Common myeloid progenitor, CD34-positive (primary cell): ENCODE results near the gene CCDC106. TPM values are rescaled to one million over a fixed set of nuclear protein-coding genes. Genes with fewer than 3 reads are reported as not detected.
A peak's percentile ranks its signal among the peaks of the same experiment; 100 is the strongest.

ENCODE experiments used
- CTCF ChIA-PET: fragments of 350-600 bp; sonication (Branson Sonifier 250); formaldehyde crosslinking; loops from one replicate; lab custom pipeline; 2021; ENCODE audit warnings: antibody characterized with exemption; lab: Charles Lee
- POLR2A ChIA-PET: fragments of 350-600 bp; sonication (Branson Sonifier 250); formaldehyde crosslinking; loops from one replicate; lab custom pipeline; 2021; ENCODE audit warnings: antibody characterized with exemption; lab: Charles Lee
- DNase-seq, 3 donors: peaks; one replicate each; pipeline versions ENCODE4 v3.0.0 to v3.0.0-alpha.2; 2013
- H3K27ac ChIP-seq, 2 experiments: 1 replicate in 1 of 2; 2 replicates in 1 of 2; pipeline ENCODE4 v1.7.0; 2013; ENCODE audit warnings: inconsistent platforms in 2 of 2, low read length in 2 of 2, mild to moderate bottlenecking in 2 of 2, low read depth in 1 of 2, moderate library complexity in 1 of 2; ENCODE audit not compliant: severe bottlenecking in 2 of 2, insufficient read depth in 1 of 2, poor library complexity in 1 of 2
- H3K27me3 ChIP-seq, 5 experiments: replicated peaks in 2 of 5; 1 replicate in 3 of 5; 2 replicates in 2 of 5; pipeline versions ENCODE4 v1.6.1 to v1.7.0; 2013; ENCODE audit warnings: low read length in 4 of 5, mild to moderate bottlenecking in 2 of 5, moderate library complexity in 2 of 5, inconsistent platforms in 1 of 5; ENCODE audit not compliant: insufficient read depth in 5 of 5, control insufficient read depth in 4 of 5
- H3K36me3 ChIP-seq, 4 experiments: 1 replicate in 2 of 4; 2 replicates in 2 of 4; pipeline versions ENCODE4 v1.6.1 to v1.7.0; 2013; ENCODE audit warnings: low read length in 3 of 4, control low read depth in 1 of 4, mild to moderate bottlenecking in 1 of 4; ENCODE audit not compliant: control insufficient read depth in 4 of 4, insufficient read depth in 4 of 4
- H3K4me1 ChIP-seq, 4 experiments: 1 replicate in 3 of 4; 2 replicates in 1 of 4; pipeline versions ENCODE4 v1.6.1 to v1.7.1; 2013; ENCODE audit warnings: low read length in 3 of 4, mild to moderate bottlenecking in 3 of 4, control low read depth in 1 of 4, inconsistent platforms in 1 of 4, moderate library complexity in 1 of 4; ENCODE audit not compliant: control insufficient read depth in 4 of 4, insufficient read depth in 4 of 4; ENCODE audit errors: control extremely low read depth in 1 of 4
- H3K4me3 ChIP-seq, 7 experiments: 1 replicate in 4 of 7; 2 replicates in 3 of 7; pipeline versions ENCODE4 v1.5.1 to v1.7.0; 2013; ENCODE audit warnings: mild to moderate bottlenecking in 7 of 7, low read length in 6 of 7, moderate library complexity in 6 of 7, inconsistent platforms in 2 of 7, low read depth in 2 of 7, control low read depth in 1 of 7; ENCODE audit not compliant: insufficient read depth in 4 of 7, control insufficient read depth in 1 of 7; ENCODE audit errors: extremely low read depth in 1 of 7
- H3K9me3 ChIP-seq, 5 experiments: 1 replicate in 4 of 5; 2 replicates in 1 of 5; pipeline versions ENCODE4 v1.6.1 to v1.7.1; 2013; ENCODE audit warnings: low read length in 4 of 5, mild to moderate bottlenecking in 2 of 5, inconsistent platforms in 1 of 5, low read depth in 1 of 5, moderate library complexity in 1 of 5; ENCODE audit not compliant: control insufficient read depth in 4 of 5, insufficient read depth in 2 of 5; ENCODE audit errors: control extremely low read depth in 1 of 5
- WGBS: methylation state at CpG from one replicate; pipeline ENCODE4 v1.1.5; 2013; ENCODE audit not compliant: insufficient coverage; 5-methylcytosine and 5-hydroxymethylcytosine counted together
- polyA plus RNA-seq: library from polyadenylated mRNA; unstranded; fragments of 120-200 nt; gene quantifications from one replicate; pipeline ENCODE4 v1.2.1, GENCODE V29; 2013

The CCDC106 gene
- 12.1 TPM for polyA plus RNA-seq

DNA sequence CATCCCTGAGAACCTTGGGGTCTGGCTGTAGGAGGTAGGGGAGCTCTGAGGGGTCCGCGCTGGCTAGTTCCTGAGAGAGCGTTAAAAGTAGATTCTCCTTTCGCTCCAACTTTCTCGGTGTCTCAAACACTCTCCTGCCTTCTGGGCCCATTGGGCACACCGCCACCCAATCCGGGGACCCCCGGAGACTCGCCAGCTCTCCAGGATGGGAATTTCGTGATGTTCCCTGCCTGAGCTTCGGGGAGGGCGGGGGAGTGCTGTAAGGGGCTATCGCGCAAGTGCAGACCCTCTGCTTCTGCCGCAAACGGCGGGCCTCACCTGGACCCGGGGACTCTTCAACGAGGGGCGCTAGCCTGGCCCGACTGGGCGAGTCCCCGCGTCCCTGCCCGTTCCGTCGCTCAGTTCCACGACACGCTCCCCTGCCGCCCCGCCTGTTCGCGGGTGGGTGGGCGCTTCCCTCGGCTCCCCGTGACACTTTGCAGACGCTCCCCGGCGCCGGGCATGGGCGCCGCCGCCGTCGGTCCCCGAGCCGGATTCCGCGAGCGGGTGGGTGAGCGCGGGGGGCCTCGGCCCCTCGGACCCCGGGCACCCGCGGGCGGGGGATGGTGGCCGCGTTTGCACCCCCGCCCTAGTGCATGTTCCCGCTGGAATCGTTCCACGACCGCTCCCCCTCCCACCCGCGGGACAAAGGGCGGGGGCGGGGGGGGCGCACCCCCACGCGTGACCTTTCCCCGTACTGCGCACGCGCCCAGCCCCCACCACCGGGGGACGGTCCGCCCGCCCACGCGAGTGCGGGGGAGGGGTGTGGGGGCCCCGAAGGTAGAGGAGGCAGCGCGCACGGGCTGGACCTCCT, at the start of gene CCDC106:
TSS of gene CCDC106 (plus strand) at position 481 of the 853 bp plus-strand sequence. CDS start 835 bp downstream, outside the sequence.
- POLR2A ChIA-PET = interaction anchor here (0.6 to 1.5 kb wide), 4 partner anchors 9 to 1186 kb away, joined by 3 to 4 read pairs (median 4); no protein-coding TSS in a partner anchor
- Histone ChIP-seq H3K36me3 (peaks cover 0 to 36% (median 19%) of the 10 kb centered on the region in 4 experiments), H3K4me3 (peak within 1 kb of the TSS; percentile 58 to 91 (median 83)), H3K27me3 (no peaks in the 10 kb centered on the region), H3K27ac (peak within 1 kb of the TSS; percentile 14 to 83), H3K4me1 (peaks cover 5 to 42% (median 36%) of the 10 kb centered on the region in 4 experiments), H3K9me3 (no peaks in the 10 kb centered on the region)
- peak; percentile 59 to 77 (median 62) for DNase-seq
- CTCF ChIA-PET = interaction anchor here (0.7 to 9.2 kb wide), 4 partner anchors 14 to 28 kb away, joined by 3 to 128 read pairs (median 6); no protein-coding TSS in a partner anchor
- 0% methylated on average over 50 of the region's 87 CpGs for WGBS

DNA sequence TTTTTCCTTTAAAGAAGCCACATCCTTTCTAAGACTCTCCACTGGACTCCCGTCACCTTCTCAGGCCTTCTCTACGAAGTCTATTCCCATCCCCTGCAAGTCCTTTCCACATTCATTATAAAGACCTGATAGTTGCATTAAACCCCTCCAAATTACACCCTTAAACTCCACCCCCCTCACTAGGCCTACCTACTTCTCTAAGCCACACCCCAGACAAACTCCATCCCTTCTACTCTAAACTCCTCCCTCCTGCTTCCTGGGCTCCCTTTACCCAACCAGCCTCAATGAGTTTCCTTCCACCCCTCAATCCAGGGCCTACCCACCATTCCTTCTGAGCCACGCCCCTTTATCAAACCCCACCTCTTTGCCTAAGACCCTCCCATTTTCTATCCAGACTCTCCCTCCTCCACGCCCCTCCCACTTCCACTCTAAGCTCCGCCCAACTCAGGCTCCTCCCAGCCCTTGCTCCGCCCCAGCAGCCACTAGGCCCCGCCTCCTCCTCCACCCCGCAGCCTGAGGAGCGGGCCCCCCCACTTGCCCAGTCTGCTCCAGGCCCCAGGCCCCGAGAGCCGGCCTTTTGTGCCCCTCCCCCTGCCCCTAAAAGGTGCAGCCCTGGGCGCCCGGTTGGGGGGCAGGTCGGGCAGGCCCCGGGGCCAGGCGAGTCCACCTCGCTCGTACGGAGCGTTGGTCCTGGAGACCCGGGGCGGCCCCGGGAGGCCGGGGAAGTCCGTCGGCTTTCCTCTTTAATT, 49.1 kb upstream of the CCDC106 start:
- peaks cover 11 to 35% (median 23%) of the 10 kb centered on the region in 4 experiments for H3K36me3 ChIP-seq
- peak; percentile 94 to 97 (median 96) for DNase-seq
- peaks cover 0 to 22% (median 15%) of the 10 kb centered on the region in 4 experiments for H3K4me1 ChIP-seq
- peak overlapping the region; percentile 89 to 98 (median 95) for H3K4me3 ChIP-seq
- H3K9me3 ChIP-seq = peaks cover 0 to 2% (median 0%) of the 10 kb centered on the region in 5 experiments
- POLR2A ChIA-PET = interaction anchor here (0.8 to 2.2 kb wide), 5 partner anchors 13 to 137 kb away, joined by 3 to 10 read pairs (median 5); partner anchors contain the start of genes ISOC2 and ZNF784
- CTCF ChIA-PET = interaction anchor here (1.4 to 2.5 kb wide), 3 partner anchors 20 to 39 kb away, joined by 3 to 12 read pairs (median 4); no protein-coding TSS in a partner anchor
- H3K27me3 ChIP-seq = no peaks in the 10 kb centered on the region
- 8% methylated on average over 19 of the region's 26 CpGs for WGBS
- peak overlapping the region; percentile 93 to 95 for H3K27ac ChIP-seq

DNA sequence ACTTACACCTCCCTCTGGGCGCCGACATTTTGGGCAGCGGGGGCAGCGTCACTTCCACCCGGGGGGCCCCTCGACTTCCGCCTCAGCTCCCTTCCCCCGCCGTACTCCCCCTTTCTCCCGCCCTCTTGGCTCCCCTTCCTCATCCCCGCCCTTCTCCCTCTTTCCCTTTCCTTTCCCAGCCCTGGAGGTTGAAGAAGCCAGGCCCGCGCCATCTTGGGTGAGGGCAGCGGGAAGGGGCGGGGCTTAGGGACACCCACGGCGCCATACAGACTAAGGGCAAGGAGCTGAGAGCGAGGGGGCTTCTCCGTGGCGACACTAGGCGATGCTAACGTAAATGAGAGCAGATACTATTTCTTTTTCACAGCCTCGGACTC, 48.6 kb upstream of the CCDC106 start, which contains the start of gene FIZ1:
TSS of gene FIZ1 (minus strand) at position 50 of the 374 bp plus-strand sequence. CDS start 1,652 bp downstream, outside the sequence.
- Histone ChIP-seq H3K27me3 (no peaks in the 10 kb centered on the region), H3K9me3 (peaks cover 0 to 2% (median 0%) of the 10 kb centered on the region in 5 experiments), H3K27ac (peak within 1 kb of the TSS; percentile 93 to 95), H3K4me3 (peak within 1 kb of the TSS; percentile 89 to 98 (median 95)), H3K4me1 (peaks cover 0 to 28% (median 19%) of the 10 kb centered on the region in 4 experiments), H3K36me3 (peaks cover 11 to 33% (median 23%) of the 10 kb centered on the region in 4 experiments)
- 0% methylated on average over 19 of the region's 23 CpGs for WGBS
- peak; percentile 99 to 100 (median 100) for DNase-seq
- CTCF ChIA-PET = interaction anchor here (1.4 to 2.5 kb wide), 3 partner anchors 19 to 39 kb away, joined by 3 to 12 read pairs (median 4); no protein-coding TSS in a partner anchor
- POLR2A ChIA-PET = interaction anchor here (0.8 to 2.2 kb wide), 6 partner anchors 14 to 138 kb away, joined by 3 to 10 read pairs (median 5); partner anchors contain the start of genes ISOC2 and ZNF784

DNA sequence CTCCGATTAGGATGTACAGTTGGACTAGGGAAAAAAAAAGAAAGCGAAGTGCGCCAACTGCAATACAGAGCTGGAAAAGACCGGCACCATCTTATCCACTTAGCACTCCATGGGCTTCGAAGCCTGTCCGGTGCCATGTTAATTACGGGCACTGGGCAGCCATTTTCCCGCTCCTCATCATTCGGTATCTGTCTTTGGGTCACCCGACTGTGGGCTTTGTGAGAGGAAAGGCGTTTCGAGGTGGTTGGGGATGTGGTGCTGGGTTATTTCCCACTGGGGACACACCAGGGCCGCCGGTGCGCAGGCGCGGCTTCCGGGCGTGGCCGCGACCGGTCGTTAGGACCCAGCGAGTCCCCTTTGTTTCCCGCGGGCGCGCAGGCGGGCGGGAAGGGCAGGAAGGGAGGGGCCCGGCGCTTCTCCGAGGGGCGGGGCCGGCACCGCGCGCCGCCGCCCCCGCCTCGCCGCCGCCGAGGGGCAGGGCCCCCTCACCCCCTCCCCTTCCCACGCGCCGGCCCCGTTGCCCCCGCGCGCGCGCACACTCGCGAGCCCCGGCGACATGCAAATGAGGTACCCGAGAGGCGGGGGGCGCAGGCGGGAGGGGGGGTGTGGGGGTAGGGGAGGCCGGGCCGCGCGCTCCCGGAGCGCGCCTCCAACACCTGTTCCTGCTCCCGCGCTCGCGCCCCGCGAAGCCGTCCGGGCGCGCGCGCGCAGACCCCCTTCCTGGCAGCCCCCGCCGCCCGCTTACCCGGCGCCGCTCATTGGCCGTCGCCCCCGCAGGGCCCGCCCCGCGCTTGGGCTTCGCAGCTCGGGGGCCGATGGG, 48.0 kb upstream of the CCDC106 start, which contains the start of gene ZNF524:
TSS of gene ZNF524 (plus strand) at position 447 of the 820 bp plus-strand sequence. CDS start 1,825 bp downstream, outside the sequence.
- Histone ChIP-seq H3K36me3 (peaks cover 11 to 27% (median 19%) of the 10 kb centered on the region in 4 experiments), H3K9me3 (peaks cover 0 to 2% (median 0%) of the 10 kb centered on the region in 5 experiments), H3K4me1 (peaks cover 0 to 32% (median 24%) of the 10 kb centered on the region in 4 experiments), H3K4me3 (peak within 1 kb of the TSS; percentile 89 to 98 (median 95)), H3K27me3 (no peaks in the 10 kb centered on the region), H3K27ac (peak within 1 kb of the TSS; percentile 93 to 95)
- ChIA-PET CTCF (interaction anchor here (1.8 to 2.5 kb wide), 2 partner anchors 19 to 32 kb away, joined by 4 to 12 read pairs; no protein-coding TSS in a partner anchor), POLR2A (interaction anchor here (0.7 to 2.2 kb wide), 8 partner anchors 15 to 1683 kb away, joined by 3 to 10 read pairs (median 4); partner anchors contain the start of genes ISOC2, ZNF628 and ZNF784)
- WGBS = 0% methylated on average over 52 of the region's 97 CpGs
- peak; percentile 94 to 96 (median 95) for DNase-seq

DNA sequence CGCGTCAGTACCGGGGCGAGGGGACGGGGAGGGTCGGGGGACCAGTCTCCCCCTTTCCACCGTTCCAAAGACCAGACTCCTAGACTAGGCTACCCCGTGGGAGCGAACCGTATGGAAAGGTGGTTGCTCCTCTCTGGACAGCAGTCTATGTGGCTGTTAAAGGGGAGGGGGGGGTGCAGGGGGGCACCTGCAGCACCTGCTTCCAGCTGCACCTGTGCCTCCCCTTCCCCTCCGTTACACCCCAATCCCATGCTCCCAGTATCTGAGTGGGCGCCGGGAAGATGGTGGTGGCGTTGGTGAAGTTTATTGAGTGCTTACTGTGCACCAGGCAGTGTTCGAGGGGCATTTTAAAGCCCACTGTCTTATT, 47.4 kb upstream of the CCDC106 start:
- WGBS = 8% methylated on average over 4 of the region's 15 CpGs
- Histone ChIP-seq H3K4me3 (peak overlapping the region; percentile 40 to 95 (median 89)), H3K9me3 (peaks cover 0 to under 1% (median 0%) of the 10 kb centered on the region in 5 experiments), H3K27ac (peak overlapping the region; percentile 2 to 95), H3K36me3 (peaks cover 6 to 22% (median 13%) of the 10 kb centered on the region in 4 experiments), H3K4me1 (peaks cover 0 to 32% (median 24%) of the 10 kb centered on the region in 4 experiments), H3K27me3 (no peaks in the 10 kb centered on the region)
- no peak for DNase-seq
- ChIA-PET CTCF (interaction anchor here (2.5 kb wide), 1 partner anchor 32 kb away, joined by 12 read pairs; no protein-coding TSS in a partner anchor), POLR2A (interaction anchor here (1.2 to 1.4 kb wide), 2 partner anchors 34 to 124 kb away, joined by 3 to 5 read pairs; partner anchors contain the start of gene ZNF628)
